G401 (cell line): Measurements from ENCODE around the gene ICA1. TPM values are rescaled to one million over a fixed set of nuclear protein-coding genes. Genes with fewer than 3 reads are reported as not detected.

Experiments
- DNase-seq: peaks from one replicate; pipeline ENCODE4 v3.0.0-alpha.2; 2015; ENCODE audit warnings: low spot score
- in situ Hi-C: cut with HindIII; loops from 2 replicates; pipeline ENCODE4 v1.10.0; 2016; ENCODE audit warnings: low sequenced_read_pairs, mixed read lengths
- total RNA-seq: library from RNA; depleted of rRNA; stranded (reverse); fragments of >200 nt; shearing (Covaris generic); gene quantifications from 2 replicates; pipeline ENCODE4 v1.2.3, GENCODE V29; 2014

Gene ICA1
- total RNA-seq, 1 experiment from 2014 or later: 29.1 TPM

DNA sequence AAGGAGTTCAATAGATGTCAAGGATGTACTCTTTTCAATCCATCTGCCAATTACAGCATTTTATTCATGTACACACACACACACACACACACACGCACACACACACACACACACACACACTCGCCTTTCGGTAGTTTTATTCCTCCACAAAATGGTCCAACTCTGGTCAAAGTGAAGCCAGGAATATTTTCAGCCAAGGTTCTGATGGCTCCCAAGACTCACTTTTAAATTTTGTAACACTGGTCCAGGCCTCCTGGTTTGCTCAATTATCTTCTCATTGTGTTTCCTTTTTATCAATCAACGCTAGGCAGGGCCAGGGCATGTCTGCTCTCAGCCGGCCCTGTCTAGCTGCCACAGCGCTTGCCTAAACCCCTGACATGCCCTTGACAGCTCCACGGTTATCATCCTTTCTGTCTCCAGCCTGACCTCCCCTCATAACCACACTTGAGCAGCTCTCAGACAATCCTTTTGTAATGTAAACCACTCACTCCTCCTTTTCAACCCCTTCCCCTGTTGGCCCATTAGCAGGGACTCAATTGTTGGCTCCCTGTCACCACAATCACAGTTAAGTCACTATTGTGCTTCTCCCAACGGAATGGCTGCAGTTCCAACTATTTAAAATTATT lies 115.1 kb downstream of the ICA1 start:
- peak; percentile 41 for DNase-seq

GRCh38 chr7:8146106-8146787 lies 115.7 kb downstream of the ICA1 start:
- in situ Hi-C loops: no loop called here
- DNase-seq: peak; percentile 75

More for the DNA sequence above, 115.1 kb downstream of the ICA1 start:
- in situ Hi-C loops: no loop called here

- DNase-seq: peak; percentile 77
- in situ Hi-C loops: no loop called here
Observed at GRCh38 chr7:8144856-8145255, 117.1 kb downstream of the ICA1 start.

DNA sequence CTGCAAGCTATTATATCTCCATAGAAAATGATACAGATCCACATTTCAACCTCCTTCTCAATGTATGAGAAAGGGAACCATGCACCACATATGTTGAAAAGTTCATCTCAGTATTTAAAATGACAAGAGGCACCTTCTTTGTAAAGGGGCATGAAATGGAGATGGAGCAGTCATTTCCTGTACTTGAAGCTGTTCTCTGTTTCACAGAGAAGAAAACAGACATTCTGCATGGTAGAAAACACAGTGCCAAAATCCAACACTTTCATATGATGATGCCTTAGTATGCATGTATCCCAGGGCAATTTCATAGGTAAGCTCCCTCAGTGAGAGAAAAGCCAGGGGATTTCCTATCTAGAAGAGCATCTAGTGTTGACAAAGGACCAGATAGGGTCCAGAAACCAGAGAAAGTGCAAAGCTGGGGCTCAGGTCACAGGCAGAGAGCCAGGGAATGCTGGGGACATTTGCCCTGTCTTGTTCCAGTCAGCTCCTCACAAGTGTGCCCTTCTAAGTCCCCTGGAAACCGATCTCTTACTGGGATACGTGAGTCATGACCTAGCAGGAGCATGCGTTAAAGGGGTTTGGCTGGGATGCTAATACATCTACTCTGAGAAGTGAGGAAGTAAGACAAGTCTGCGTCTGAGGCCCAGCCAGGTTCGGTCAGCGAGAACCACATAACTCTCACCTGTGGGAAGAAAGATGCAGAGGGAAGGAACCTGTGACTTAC lies 118.7 kb downstream of the ICA1 start:
- in situ Hi-C loops: no loop called here
- no peak for DNase-seq

GRCh38 chr7:8142477-8142876 lies 119.5 kb downstream of the ICA1 start:
- DNase-seq: no peak
- in situ Hi-C loops: no loop called here

GRCh38 chr7:8141070-8141469 lies 120.9 kb downstream of the ICA1 start:
- in situ Hi-C loops: no loop called here

DNA sequence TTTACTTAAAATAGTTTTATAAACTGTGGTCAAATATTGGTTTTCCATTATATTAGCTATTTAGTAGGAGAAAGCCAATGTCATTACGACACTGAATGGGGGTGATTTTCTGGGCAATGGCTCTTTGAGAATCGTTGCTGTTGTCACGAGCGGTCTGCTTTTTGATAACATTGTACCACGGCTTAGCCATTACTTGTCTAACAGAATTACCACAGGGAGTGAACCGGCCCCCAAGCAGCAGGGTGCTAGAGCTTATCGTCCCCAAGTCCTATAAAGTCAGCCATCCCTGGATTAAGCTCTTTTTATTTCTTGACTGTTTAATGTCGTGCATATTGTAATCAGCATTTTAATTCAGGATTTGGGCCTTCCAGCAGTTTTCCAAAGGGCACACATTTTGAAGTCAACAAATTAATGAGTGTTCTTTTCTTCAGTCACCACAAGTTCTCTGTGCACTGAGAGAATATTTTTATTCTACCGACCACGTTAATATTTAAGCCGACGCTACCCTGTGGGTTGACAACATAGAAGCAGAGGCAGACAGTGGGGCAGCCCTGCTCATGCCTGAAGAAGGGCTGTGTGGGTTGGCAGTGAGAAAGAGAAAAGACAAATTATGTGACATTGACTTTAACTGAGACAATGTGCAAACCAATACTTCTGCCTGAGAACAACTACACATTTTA lies 125.8 kb downstream of the ICA1 start:
- in situ Hi-C loops: no loop called here

More at GRCh38 chr7:8141070-8141469, 120.9 kb downstream of the ICA1 start:
- DNase-seq: no peak

DNA sequence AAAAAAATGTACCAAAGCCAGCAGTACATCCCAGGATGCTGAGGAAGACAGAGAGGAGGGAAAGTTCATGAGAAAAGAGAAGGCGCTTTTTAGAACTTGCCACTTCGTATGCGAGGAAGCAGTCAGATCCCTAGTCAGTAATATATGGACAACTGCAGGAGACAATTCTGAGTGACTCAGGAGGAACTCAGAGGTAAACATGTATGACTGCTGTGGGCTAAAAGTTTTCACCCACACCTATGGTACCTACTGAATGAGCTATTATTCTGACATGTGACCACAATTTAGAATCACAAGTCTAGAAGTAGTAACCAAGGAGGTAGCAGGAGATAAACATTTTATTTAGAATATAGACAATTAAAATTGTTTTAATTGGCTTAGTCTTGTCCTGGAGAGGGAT lies 126.5 kb downstream of the ICA1 start:
- in situ Hi-C loops: no loop called here
- DNase-seq: no peak

More for the DNA sequence above, 125.8 kb downstream of the ICA1 start:
- no peak for DNase-seq

- DNase-seq: no peak
- in situ Hi-C loops: no loop called here
Observed at GRCh38 chr7:8134089-8134733, 127.8 kb downstream of the ICA1 start.

GRCh38 chr7:8133188-8133848 lies 128.6 kb downstream of the ICA1 start:
- in situ Hi-C loops: no loop called here
- DNase-seq: no peak

GRCh38 chr7:8131694-8132605 lies 130.0 kb downstream of the ICA1 start:
- in situ Hi-C loops: no loop called here

DNA sequence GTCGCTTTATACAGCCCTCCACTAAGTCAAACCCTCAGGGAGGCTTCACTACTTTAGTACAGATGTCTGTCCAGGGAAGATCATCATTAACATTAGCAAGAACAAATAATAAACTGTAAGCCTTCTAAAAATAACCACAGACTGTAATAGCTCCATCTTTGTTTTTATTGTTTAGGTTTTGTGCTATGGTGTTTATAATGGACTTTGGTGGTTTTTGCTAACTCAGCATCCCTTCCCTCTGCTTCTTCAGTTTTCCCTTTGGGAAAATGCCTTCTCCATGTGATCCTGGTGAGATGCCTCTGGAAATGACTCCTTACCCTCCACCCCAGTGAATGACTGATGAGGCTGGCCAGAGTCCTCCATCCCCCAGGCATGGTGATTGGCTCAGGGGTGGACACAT lies 131.3 kb downstream of the ICA1 start:
- in situ Hi-C loops: no loop called here
- no peak for DNase-seq

More at GRCh38 chr7:8131694-8132605, 130.0 kb downstream of the ICA1 start:
- DNase-seq: no peak

DNA sequence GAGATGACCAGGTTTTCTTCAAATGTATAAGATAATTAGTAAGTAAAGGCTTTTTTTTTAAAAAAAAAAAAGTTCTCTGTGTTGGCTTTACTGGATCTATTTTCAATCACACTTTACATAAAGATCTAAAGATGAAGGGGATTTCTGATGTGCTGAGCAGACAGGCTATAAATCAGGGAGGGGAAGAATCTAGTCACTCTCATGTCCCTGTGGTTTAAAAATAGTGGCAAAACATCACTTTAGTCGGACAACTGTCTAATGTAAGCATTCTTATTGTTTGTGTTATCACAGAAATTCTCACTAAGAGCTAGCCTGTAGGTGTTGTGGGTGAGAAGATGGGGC lies 132.7 kb downstream of the ICA1 start:
- in situ Hi-C loops: no loop called here
- DNase-seq: no peak

DNA sequence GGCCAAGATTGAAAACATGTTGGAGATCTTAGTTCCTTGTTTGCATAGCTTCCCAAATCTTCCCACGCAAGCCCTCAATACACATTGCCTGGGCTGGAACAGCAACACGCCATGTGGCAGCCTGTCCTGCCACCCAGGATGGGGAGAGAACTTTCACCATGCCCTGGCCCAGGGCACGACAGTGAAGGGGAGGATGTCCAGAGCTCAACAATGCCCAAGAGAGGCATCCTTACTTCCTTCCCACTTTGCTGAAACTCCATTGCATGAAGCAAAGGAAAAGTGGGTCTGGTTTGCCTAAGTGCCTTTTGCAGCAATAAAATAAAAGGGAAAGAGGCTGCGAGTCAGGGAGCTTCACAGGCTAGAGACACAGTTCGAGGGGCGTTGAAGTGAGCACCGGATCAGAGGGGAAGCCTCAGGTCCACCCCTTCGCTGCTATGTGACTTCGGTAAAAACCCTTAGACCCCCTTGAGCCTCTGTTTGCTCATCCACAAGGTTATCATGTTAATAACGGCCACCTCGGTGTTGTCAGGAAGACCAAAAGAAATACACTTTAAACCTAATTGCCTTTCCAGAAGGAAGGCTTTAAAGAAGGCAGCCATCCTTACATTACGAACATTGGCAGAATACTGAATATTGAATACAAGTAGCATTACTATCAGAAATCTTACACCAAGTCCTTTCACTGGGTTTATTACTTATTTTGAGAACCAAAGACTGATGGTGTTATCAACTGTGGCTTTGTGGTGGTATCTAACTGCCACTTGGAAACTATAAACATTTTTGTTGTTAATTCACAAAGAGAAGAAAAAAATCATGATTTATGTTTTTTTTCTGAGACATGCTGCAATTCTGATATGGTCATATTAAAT lies 133.3 kb downstream of the ICA1 start:
- DNase-seq: no peak
- in situ Hi-C loops: no loop called here

DNA sequence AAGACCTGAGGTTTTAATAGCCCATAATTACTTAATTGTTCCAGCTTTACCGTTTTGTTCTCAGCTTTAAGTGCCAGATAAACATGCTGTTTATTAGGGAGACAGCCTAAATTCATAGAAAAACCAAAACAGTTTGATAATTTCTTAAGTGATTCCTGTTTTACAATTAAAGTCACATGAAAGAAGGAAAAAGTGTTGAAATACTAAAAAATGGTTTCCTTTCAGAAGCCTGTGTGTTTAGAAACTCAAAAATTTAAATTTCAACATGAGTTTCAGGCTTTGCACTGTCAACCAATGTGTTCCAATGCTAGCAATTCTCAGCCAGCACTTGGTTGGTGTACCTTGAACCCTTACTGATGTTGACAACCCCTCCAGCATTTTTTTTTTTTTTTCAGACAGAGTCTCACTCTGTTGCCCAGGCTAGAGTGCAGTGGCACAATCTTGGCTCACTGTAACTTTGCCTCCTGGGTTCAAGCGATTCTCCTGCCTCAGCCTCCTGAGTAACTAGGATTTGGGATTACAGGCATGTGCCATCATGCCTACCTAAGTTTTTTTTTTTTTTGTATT lies 135.3 kb downstream of the ICA1 start:
- no peak for DNase-seq
- in situ Hi-C loops: no loop called here

DNA sequence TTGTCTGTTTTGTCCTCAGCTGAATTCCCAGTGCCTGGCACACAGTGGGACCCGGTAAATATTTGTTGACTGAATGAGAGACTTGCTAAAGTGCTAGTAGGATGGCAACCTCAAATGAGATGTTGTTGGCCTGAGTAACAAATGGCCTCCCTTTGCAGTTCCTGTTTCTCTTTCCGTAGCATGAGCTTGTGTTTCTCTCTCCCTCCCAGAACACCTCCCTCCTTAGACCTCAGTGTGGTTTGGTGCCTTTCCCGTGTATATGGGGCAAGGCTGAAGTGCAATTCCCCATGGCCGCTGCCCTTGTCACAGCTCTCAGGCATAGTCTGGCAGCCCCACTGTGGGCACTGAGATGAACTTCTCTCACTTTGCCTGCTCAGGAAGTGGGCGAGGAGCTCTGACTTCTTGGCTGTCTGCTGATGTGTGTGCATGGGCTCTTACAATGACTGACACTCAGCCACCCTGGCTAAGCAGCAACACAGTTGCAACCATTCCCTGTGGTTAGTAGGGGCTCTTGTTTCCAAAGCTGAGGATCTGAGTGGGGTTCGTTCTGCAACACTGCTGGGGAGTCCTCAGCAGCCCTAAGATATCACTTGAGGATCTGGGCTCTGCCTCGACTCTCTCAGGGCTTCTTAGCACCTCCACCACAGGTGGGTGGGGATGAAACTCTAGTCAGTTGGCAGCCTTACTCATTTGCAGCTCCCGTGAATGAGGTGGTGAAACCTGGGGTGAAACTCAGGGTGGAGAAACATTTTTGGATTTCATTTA lies 136.1 kb downstream of the ICA1 start:
- no peak for DNase-seq
- in situ Hi-C loops: no loop called here
